Gastrocnemius medialis (tissue), 4 donors: ENCODE results near the gene PCSK5.
"Not testable (repeated sequence)": the region's sequence is repeated elsewhere in the genome, so short reads cannot be mapped to it uniquely, and the experiment has no call there.

Experiments
- CTCF ChIP-seq, 5 experiments: fragments of 450-650 bp in 3 of 5; fragments of 200-600 bp in 2 of 5; sonication (generic) in 2 of 5; IDR thresholded peaks in 4 of 5; conservative IDR thresholded peaks in 1 of 5; 1 replicate in 4 of 5; 2 replicates in 1 of 5; pipeline ENCODE4 v1.5.1; 2016 to 2019; ENCODE audit warnings: antibody characterized with exemption in 5 of 5, mild to moderate bottlenecking in 3 of 5, moderate library complexity in 3 of 5
- POLR2A ChIP-seq, 2 donors: fragments of 450-650 bp; IDR thresholded peaks; one replicate each; pipeline ENCODE4 v1.6.1; 2017; ENCODE audit warnings: antibody characterized with exemption in 2 of 2, mild to moderate bottlenecking in 2 of 2, moderate library complexity in 2 of 2

GRCh38 chr9:75900893-75901524 is 10.5 kb downstream of the PCSK5 start:
- not testable (repeated sequence) for TF ChIP-seq CTCF (IDR thresholded peaks at IDR 0.05 in 4 of 5, conservative IDR thresholded peaks at IDR 0.05 in 1 of 5); POLR2A (IDR thresholded peaks at IDR 0.05)
